Transverse colon (tissue), 4 donors: ENCODE results near the gene MID2. TPM values are rescaled to one million over a fixed set of nuclear protein-coding genes. Genes with fewer than 3 reads are reported as not detected.

Source experiments
- DNase-seq: peaks from one replicate; pipeline ENCODE4 v3.0.0-alpha.2; 2019
- H3K27ac ChIP-seq, 4 donors: fragments of 200-600 bp; sonication (generic); 2 replicates each; pipeline ENCODE4 v1.5.1; 2016 to 2018; ENCODE audit warnings: inconsistent platforms in 4 of 4
- H3K27me3 ChIP-seq: fragments of 200-600 bp; sonication (generic); 2 replicates; pipeline ENCODE4 v1.5.1; 2017; ENCODE audit warnings: inconsistent platforms
- H3K36me3 ChIP-seq, 4 donors: fragments of 200-600 bp; sonication (generic); 2 replicates each; pipeline ENCODE4 v1.5.1; 2017 to 2019; ENCODE audit warnings: inconsistent platforms in 4 of 4
- H3K4me1 ChIP-seq, 4 donors: fragments of 200-600 bp; sonication (generic); 2 replicates each; pipeline ENCODE4 v1.5.1; 2017 to 2020; ENCODE audit warnings: inconsistent platforms in 4 of 4
- H3K4me3 ChIP-seq, 4 donors: fragments of 200-600 bp; sonication (generic); 1 replicate in 1 of 4; 2 replicates in 3 of 4; pipeline versions ENCODE4 v1.5.1 to v1.6.1; 2017 to 2019; ENCODE audit warnings: inconsistent platforms in 4 of 4
- H3K9me3 ChIP-seq, 2 donors: fragments of 200-600 bp; sonication (generic); 2 replicates each; pipeline ENCODE4 v1.5.1; 2017 to 2019; ENCODE audit warnings: inconsistent platforms in 2 of 2
- CTCF ChIP-seq, 5 experiments: fragments of 200-600 bp in 3 of 5; fragments of 450-650 bp in 2 of 5; sonication (generic) in 3 of 5; IDR thresholded peaks; 1 replicate in 2 of 5; 2 replicates in 3 of 5; pipeline ENCODE4 v1.5.1; 2016 to 2017; ENCODE audit warnings: antibody characterized with exemption in 5 of 5, inconsistent platforms in 3 of 5, mild to moderate bottlenecking in 2 of 5, moderate library complexity in 1 of 5
- EP300 ChIP-seq: sonication (generic); formaldehyde crosslinking; IDR thresholded peaks from one replicate; pipeline ENCODE4 v1.6.1; 2017; ENCODE audit warnings: antibody characterized with exemption, low read depth
- POLR2A ChIP-seq: fragments of 450-650 bp; IDR thresholded peaks from one replicate; pipeline ENCODE4 v1.6.1; 2016; ENCODE audit warnings: antibody characterized with exemption, mild to moderate bottlenecking, moderate library complexity
- POLR2AphosphoS5 ChIP-seq, 3 donors: sonication (generic); formaldehyde crosslinking; IDR thresholded peaks; one replicate each; pipeline ENCODE4 v1.6.1; 2016; ENCODE audit warnings: antibody characterized with exemption in 3 of 3
- WGBS, 2 donors: methylation state at CpG; one replicate each; pipeline ENCODE4 v1.1.5; 2018; ENCODE audit warnings: low coverage in 1 of 2; 5-methylcytosine and 5-hydroxymethylcytosine counted together
- in situ Hi-C, 4 donors: fragments of 200-750 bp; cut with MboI; loops; one replicate each; pipeline versions ENCODE4 v1.15.0 to v1.15.1; 2017; ENCODE audit warnings: low sequenced_read_pairs in 3 of 4, low pct_ligation_motif_present in 1 of 4, low pct_unique_long_range_greater_than_20kb in 1 of 4
- intact Hi-C: fragments of 100-400 bp; cut with DNase I; formaldehyde crosslinking; loops from one replicate; pipeline ENCODE4 v1.15.1; 2023; ENCODE audit warnings: low total_unique reads
- total RNA-seq, 4 donors: library from RNA; depleted of rRNA; stranded (reverse); fragments of >200 nt; gene quantifications; one replicate each; pipeline ENCODE4 v1.1.0, GENCODE V29; 2016

MID2 gene
- total RNA-seq, 4 donors from 2014 or later, result 4.6 to 76.6 (median 12.8) TPM

DNA sequence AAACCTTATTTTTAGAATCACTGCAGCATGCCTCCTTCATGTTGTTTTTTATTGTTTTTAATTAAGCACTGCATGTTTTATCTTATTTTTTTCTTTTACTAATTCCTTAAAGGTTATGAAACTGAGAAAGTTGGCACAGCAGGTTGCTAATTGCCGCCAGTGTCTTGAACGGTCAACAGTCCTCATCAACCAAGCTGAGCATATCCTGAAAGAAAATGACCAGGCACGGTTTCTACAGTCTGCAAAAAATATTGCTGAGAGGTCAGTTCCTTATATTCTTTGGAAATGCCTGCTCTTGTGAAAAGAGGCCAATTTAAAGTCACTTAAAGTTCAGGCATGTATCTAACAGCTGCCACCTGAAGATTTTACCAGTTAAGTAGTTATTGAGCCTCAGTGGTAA, 79.7 kb downstream of the MID2 start:
- Histone ChIP-seq H3K27ac (no peak overlapping the region), H3K36me3 (no peaks in the 10 kb centered on the region), H3K4me3 (no peak overlapping the region), H3K27me3 (no peaks in the 10 kb centered on the region), H3K9me3 (no peaks in the 10 kb centered on the region), H3K4me1 (no peaks in the 10 kb centered on the region)
- intact Hi-C loops (no loop called here), in situ Hi-C loops (no loop called here)
- DNase-seq, result no peak
- 84% methylated on average over 3 of the region's 3 CpGs; no CpG with 5 or more reads in 1 of the 2 donors for WGBS, 2 donors
- no peak for TF ChIP-seq CTCF (IDR thresholded peaks at IDR 0.05)
- no peak for TF ChIP-seq POLR2AphosphoS5 (IDR thresholded peaks at IDR 0.05)
- no peak for TF ChIP-seq EP300
- no peak for TF ChIP-seq POLR2A

DNA sequence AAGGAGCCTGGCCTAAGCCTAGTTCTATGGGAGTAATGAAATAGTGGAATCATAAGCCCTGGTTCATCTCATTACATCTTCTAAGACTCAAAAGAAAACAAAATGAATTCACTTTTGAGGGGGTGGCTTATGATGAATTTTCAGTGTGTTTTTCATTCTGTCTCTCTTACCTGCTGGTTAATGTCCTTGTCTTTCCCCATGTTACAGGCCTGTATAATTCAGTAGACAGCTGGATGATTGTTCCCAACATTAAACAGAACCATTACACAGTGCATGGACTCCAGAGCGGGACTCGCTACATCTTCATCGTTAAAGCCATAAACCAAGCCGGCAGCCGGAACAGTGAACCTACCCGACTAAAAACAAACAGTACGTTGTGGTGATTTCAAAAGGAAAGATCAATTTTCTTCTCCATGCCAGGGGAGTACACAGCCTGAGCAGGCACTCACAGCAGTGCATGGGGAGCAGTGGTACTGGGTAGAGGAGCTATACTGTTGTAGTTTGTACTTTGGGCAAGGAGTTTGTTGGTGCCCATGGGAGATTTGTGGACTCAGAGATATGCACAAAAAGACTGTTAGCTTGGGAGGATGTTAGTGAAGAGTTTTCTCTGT, 98.6 kb downstream of the MID2 start:
- intact Hi-C loops (no loop called here), in situ Hi-C loops (no loop called here)
- Histone ChIP-seq H3K36me3 (no peaks in the 10 kb centered on the region), H3K27ac (no peak overlapping the region), H3K27me3 (no peaks in the 10 kb centered on the region), H3K4me3 (no peak overlapping the region), H3K9me3 (no peaks in the 10 kb centered on the region), H3K4me1 (no peaks in the 10 kb centered on the region)
- TF ChIP-seq POLR2A (no peak), POLR2AphosphoS5 (IDR thresholded peaks at IDR 0.05) (peak in 1 of 3 donors; percentile 61), EP300 (no peak)
- no peak for DNase-seq
- 72% methylated on average over 7 of the region's 7 CpGs; no CpG with 5 or more reads in 1 of the 2 donors for WGBS, 2 donors

- Histone ChIP-seq H3K4me3 (no peak overlapping the region), H3K36me3 (no peaks in the 10 kb centered on the region), H3K4me1 (no peaks in the 10 kb centered on the region), H3K27me3 (no peaks in the 10 kb centered on the region), H3K27ac (no peak overlapping the region), H3K9me3 (no peaks in the 10 kb centered on the region)
- TF ChIP-seq EP300 (no peak), POLR2A (no peak), POLR2AphosphoS5 (IDR thresholded peaks at IDR 0.05) (no peak), CTCF (IDR thresholded peaks at IDR 0.05) (no peak)
- intact Hi-C loops (no loop called here), in situ Hi-C loops (no loop called here)
- no peak for DNase-seq
- whole genome bisulfite sequencing, 2 donors, result 94% methylated on average over 1 of the region's 1 CpG; no CpG with 5 or more reads in 1 of the 2 donors
These were observed 108.6 kb downstream of the MID2 start for GRCh38 chrX:107934262-107934661.

DNA sequence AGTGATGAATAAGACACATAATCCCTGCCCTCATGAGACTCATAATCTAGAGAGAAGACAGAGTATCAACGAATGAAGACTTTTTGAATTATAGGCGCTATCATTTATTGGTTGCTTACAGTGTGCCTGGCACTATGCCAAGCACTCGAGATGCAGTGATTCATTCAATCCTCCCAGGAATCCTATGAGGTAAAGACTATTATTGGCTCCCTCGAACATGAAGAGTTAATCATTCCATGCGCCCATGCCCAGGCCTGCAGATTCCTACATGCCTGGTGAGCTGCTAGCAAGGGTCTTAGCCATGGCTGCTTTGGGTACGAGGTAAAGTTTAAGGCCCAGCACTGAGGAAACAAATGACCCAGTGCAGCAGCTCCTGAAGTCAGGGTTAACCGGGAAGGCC, 109.5 kb downstream of the MID2 start:
- no peak for DNase-seq
- H3K9me3 ChIP-seq, result no peaks in the 10 kb centered on the region

More for the DNA sequence above, 109.5 kb downstream of the MID2 start:
- Histone ChIP-seq H3K4me3 (no peak overlapping the region), H3K27ac (no peak overlapping the region), H3K36me3 (no peaks in the 10 kb centered on the region), H3K4me1 (no peaks in the 10 kb centered on the region), H3K27me3 (no peaks in the 10 kb centered on the region)
- in situ Hi-C loops, result no loop called here
- 20 to 58% methylated on average over 1 to 7 of the region's 7 CpGs for WGBS, 2 donors
- intact Hi-C loops, result no loop called here
- TF ChIP-seq CTCF (IDR thresholded peaks at IDR 0.05) (no peak), POLR2A (no peak), EP300 (no peak), POLR2AphosphoS5 (IDR thresholded peaks at IDR 0.05) (no peak)
